ENCODE results near the gene TRANK1. TPM values are rescaled to one million over a fixed set of nuclear protein-coding genes. Genes with fewer than 3 reads are reported as not detected.

Gene TRANK1
- polyA plus RNA-seq, 2 donors, result 1.6 to 2.0 TPM

DNA sequence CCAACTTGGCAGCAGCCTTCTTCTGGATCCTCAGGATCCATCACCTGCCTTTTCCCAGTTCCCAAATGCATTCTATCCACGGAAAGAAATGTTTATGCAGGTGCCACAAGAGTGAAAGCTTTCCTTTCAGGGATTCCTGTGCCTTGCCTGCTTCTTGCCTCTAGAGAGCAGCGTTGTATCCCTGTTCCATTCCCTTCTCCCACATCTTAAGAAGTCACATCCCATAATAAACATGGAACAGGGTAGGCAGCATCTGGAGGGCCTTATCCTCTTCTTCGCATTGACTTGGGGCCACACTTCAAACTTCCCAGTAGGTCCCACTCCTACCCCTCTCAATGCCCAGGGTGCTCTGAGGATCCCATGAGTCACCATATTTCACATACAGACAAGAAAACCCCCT is 107.8 kb downstream of the TRANK1 start:
- Histone ChIP-seq H3K36me3 (ENCODE audit: control insufficient read depth in 2 of 2, insufficient read depth in 2 of 2, low read length in 1 of 2) (peaks cover 5 to 8% of the 10 kb centered on the region in 2 donors), H3K4me3 (ENCODE audit: low read depth in 1 of 2, low read length in 2 of 2) (no peak overlapping the region), H3K9me3 (ENCODE audit: control insufficient read depth in 2 of 2, insufficient read depth in 1 of 2, low read depth in 1 of 2, low read length in 1 of 2) (no peaks in the 10 kb centered on the region), H3K27me3 (ENCODE audit: control insufficient read depth in 1 of 2, insufficient read depth in 2 of 2, low read length in 2 of 2) (no peaks in the 10 kb centered on the region), H3K27ac (ENCODE audit: low read depth in 2 of 2, low read length in 1 of 2) (no peak overlapping the region), H3K4me1 (ENCODE audit: control insufficient read depth in 2 of 2, insufficient read depth in 2 of 2, low read length in 1 of 2) (no peaks in the 10 kb centered on the region)
- 74 to 75% methylated on average over 3 of the region's 3 CpGs for WGBS, 2 donors

DNA sequence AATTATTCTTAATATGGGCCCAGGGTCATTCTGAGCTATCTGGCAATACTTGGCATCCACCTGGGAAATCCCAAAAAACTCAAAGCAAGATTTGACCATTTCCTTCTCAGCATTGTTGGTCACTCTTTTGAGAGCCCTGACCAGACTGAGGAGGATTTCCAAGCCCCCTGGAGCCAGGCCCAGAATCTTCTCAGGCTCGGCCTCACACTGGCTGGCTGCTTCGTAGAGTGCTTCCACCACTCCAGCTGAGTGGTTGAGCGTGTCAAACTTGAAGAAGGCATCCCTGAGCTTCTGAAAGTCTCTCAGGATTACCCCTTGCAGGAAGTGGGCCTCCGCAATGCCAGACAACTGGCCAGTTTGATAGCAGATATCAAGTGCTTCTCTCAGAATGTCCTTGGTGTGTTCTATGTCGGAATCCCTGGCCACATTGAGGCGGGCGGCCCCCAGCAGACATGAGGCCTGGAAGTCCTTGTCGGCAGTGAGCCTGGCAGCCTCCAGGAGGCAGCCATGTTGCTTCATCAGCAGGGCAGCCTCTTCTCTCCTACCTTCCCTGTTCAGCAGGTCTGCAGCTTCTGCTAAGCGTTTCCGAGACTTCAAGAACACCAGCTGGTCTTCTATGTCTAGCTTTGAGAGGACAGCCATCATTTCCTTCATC is 111.6 kb downstream of the TRANK1 start:
- Histone ChIP-seq H3K27ac (ENCODE audit: low read depth in 2 of 2, low read length in 1 of 2) (no peak overlapping the region), H3K4me1 (ENCODE audit: control insufficient read depth in 2 of 2, insufficient read depth in 2 of 2, low read length in 1 of 2) (no peaks in the 10 kb centered on the region), H3K9me3 (ENCODE audit: control insufficient read depth in 2 of 2, insufficient read depth in 1 of 2, low read depth in 1 of 2, low read length in 1 of 2) (no peaks in the 10 kb centered on the region), H3K4me3 (ENCODE audit: low read depth in 1 of 2, low read length in 2 of 2) (no peak overlapping the region), H3K27me3 (ENCODE audit: control insufficient read depth in 1 of 2, insufficient read depth in 2 of 2, low read length in 2 of 2) (no peaks in the 10 kb centered on the region), H3K36me3 (ENCODE audit: control insufficient read depth in 2 of 2, insufficient read depth in 2 of 2, low read length in 1 of 2) (peaks cover 5 to 15% of the 10 kb centered on the region in 2 donors)
- WGBS, 2 donors, result 96% methylated on average over 10 of the region's 10 CpGs

DNA sequence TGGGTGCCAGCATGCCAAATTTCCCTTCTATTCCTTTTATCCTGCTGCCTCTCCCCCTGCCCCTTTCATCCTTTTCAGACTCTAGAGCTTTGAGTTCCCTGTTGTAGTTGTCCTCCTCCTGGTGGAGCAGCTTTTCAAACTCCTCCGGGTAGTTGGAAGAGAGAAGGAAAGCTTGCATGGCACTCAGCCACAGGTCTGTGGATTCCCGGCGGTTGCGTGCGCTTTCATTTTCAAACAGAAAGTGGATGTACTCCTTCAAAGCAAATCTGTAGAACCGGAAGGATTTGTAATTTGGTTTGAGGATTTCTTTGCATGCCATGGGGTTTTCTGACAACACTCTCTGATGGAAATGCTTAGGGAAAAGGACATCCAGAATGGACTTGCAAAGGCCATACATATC is 112.4 kb downstream of the TRANK1 start:
- no peak overlapping the region for H3K4me3 ChIP-seq (ENCODE audit: low read depth in 1 of 2, low read length in 2 of 2)
- peaks cover 5 to 17% of the 10 kb centered on the region in 2 donors for H3K36me3 ChIP-seq (ENCODE audit: control insufficient read depth in 2 of 2, insufficient read depth in 2 of 2, low read length in 1 of 2)
- H3K9me3 ChIP-seq (ENCODE audit: control insufficient read depth in 2 of 2, insufficient read depth in 1 of 2, low read depth in 1 of 2, low read length in 1 of 2), result no peaks in the 10 kb centered on the region
- no peak overlapping the region for H3K27ac ChIP-seq (ENCODE audit: low read depth in 2 of 2, low read length in 1 of 2)
- no peaks in the 10 kb centered on the region for H3K4me1 ChIP-seq (ENCODE audit: control insufficient read depth in 2 of 2, insufficient read depth in 2 of 2, low read length in 1 of 2)
- H3K27me3 ChIP-seq (ENCODE audit: control insufficient read depth in 1 of 2, insufficient read depth in 2 of 2, low read length in 2 of 2), result no peaks in the 10 kb centered on the region
- WGBS, 2 donors, result 82 to 93% methylated on average over 6 of the region's 6 CpGs

- no peaks in the 10 kb centered on the region for H3K9me3 ChIP-seq (ENCODE audit: control insufficient read depth in 2 of 2, insufficient read depth in 1 of 2, low read depth in 1 of 2, low read length in 1 of 2)
- H3K27me3 ChIP-seq (ENCODE audit: control insufficient read depth in 1 of 2, insufficient read depth in 2 of 2, low read length in 2 of 2), result no peaks in the 10 kb centered on the region
- H3K36me3 ChIP-seq (ENCODE audit: control insufficient read depth in 2 of 2, insufficient read depth in 2 of 2, low read length in 1 of 2), result peaks cover 8 to 13% of the 10 kb centered on the region in 2 donors
- WGBS, 2 donors, result 76 to 85% methylated on average over 5 of the region's 5 CpGs
- no peaks in the 10 kb centered on the region for H3K4me1 ChIP-seq (ENCODE audit: control insufficient read depth in 2 of 2, insufficient read depth in 2 of 2, low read length in 1 of 2)
- no peak overlapping the region for H3K27ac ChIP-seq (ENCODE audit: low read depth in 2 of 2, low read length in 1 of 2)
- H3K4me3 ChIP-seq (ENCODE audit: low read depth in 1 of 2, low read length in 2 of 2), result no peak overlapping the region
Measured at GRCh38 chr3:36827133-36827532, 117.7 kb downstream of the TRANK1 start.

GRCh38 chr3:36826240-36826639 is 118.6 kb downstream of the TRANK1 start:
- H3K4me1 ChIP-seq (ENCODE audit: control insufficient read depth in 2 of 2, insufficient read depth in 2 of 2, low read length in 1 of 2), result no peaks in the 10 kb centered on the region
- H3K4me3 ChIP-seq (ENCODE audit: low read depth in 1 of 2, low read length in 2 of 2), result no peak overlapping the region
- H3K9me3 ChIP-seq (ENCODE audit: control insufficient read depth in 2 of 2, insufficient read depth in 1 of 2, low read depth in 1 of 2, low read length in 1 of 2), result no peaks in the 10 kb centered on the region
- H3K27ac ChIP-seq (ENCODE audit: low read depth in 2 of 2, low read length in 1 of 2), result no peak overlapping the region
- H3K36me3 ChIP-seq (ENCODE audit: control insufficient read depth in 2 of 2, insufficient read depth in 2 of 2, low read length in 1 of 2), result peaks cover 8% of the 10 kb centered on the region in 2 donors
- H3K27me3 ChIP-seq (ENCODE audit: control insufficient read depth in 1 of 2, insufficient read depth in 2 of 2, low read length in 2 of 2), result no peaks in the 10 kb centered on the region
- WGBS, 2 donors, result 91 to 94% methylated on average over 6 of the region's 6 CpGs

DNA sequence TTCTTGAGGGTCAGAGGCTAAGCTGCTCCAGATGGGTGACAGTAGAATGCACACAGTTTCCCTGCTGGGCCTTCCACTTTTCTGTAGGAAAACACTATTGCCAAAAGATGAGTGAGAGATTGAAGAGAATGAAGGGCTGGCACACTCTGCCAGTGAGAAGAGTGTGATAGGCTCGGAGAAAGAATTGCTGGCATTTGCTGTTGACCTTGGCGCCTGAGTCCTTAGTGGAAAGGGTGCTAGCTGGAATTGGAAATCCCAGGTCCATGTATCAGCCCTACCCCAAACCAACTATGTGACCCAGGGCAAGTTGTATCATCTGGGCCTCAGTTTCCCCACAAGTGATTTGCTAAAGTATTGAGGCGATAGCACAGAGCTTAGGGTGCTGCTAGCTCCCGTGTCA is 120.4 kb downstream of the TRANK1 start:
- H3K9me3 ChIP-seq (ENCODE audit: control insufficient read depth in 2 of 2, insufficient read depth in 1 of 2, low read depth in 1 of 2, low read length in 1 of 2), result no peaks in the 10 kb centered on the region
- no peaks in the 10 kb centered on the region for H3K4me1 ChIP-seq (ENCODE audit: control insufficient read depth in 2 of 2, insufficient read depth in 2 of 2, low read length in 1 of 2)
- no peak overlapping the region for H3K4me3 ChIP-seq (ENCODE audit: low read depth in 1 of 2, low read length in 2 of 2)
- peaks cover 5 to 8% of the 10 kb centered on the region in 2 donors for H3K36me3 ChIP-seq (ENCODE audit: control insufficient read depth in 2 of 2, insufficient read depth in 2 of 2, low read length in 1 of 2)
- 94 to 98% methylated on average over 4 of the region's 4 CpGs for WGBS, 2 donors
- H3K27ac ChIP-seq (ENCODE audit: low read depth in 2 of 2, low read length in 1 of 2), result no peak overlapping the region
- no peaks in the 10 kb centered on the region for H3K27me3 ChIP-seq (ENCODE audit: control insufficient read depth in 1 of 2, insufficient read depth in 2 of 2, low read length in 2 of 2)

DNA sequence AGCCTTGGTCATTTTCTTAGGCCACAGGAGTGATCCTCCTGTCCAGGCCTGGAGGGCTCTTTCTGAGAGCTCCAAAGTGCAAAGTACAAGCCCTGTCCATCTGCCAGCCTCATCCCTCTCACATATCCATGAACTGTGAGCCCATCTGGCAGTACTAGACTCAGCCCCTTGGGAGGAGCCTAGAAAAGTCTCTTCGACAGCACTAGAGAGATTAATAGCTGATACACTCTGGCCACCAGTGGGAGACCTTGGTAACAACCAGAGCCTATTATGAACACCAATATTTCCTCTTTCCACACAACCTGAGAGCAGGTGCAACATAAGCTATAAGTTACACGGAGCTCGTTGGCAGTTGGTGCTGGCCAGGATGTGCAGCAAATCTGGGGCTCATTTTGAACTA is 121.0 kb downstream of the TRANK1 start:
- H3K4me1 ChIP-seq (ENCODE audit: control insufficient read depth in 2 of 2, insufficient read depth in 2 of 2, low read length in 1 of 2), result no peaks in the 10 kb centered on the region
- H3K27me3 ChIP-seq (ENCODE audit: control insufficient read depth in 1 of 2, insufficient read depth in 2 of 2, low read length in 2 of 2), result no peaks in the 10 kb centered on the region
- WGBS, 2 donors, result 89% methylated on average over 3 of the region's 3 CpGs
- no peak overlapping the region for H3K27ac ChIP-seq (ENCODE audit: low read depth in 2 of 2, low read length in 1 of 2)
- H3K9me3 ChIP-seq (ENCODE audit: control insufficient read depth in 2 of 2, insufficient read depth in 1 of 2, low read depth in 1 of 2, low read length in 1 of 2), result no peaks in the 10 kb centered on the region
- no peak overlapping the region for H3K4me3 ChIP-seq (ENCODE audit: low read depth in 1 of 2, low read length in 2 of 2)
- H3K36me3 ChIP-seq (ENCODE audit: control insufficient read depth in 2 of 2, insufficient read depth in 2 of 2, low read length in 1 of 2), result peaks cover 5 to 8% of the 10 kb centered on the region in 2 donors

- Histone ChIP-seq H3K4me3 (ENCODE audit: low read depth in 1 of 2, low read length in 2 of 2) (no peak overlapping the region), H3K9me3 (ENCODE audit: control insufficient read depth in 2 of 2, insufficient read depth in 1 of 2, low read depth in 1 of 2, low read length in 1 of 2) (no peaks in the 10 kb centered on the region), H3K36me3 (ENCODE audit: control insufficient read depth in 2 of 2, insufficient read depth in 2 of 2, low read length in 1 of 2) (no peaks in the 10 kb centered on the region), H3K27me3 (ENCODE audit: control insufficient read depth in 1 of 2, insufficient read depth in 2 of 2, low read length in 2 of 2) (no peaks in the 10 kb centered on the region), H3K27ac (ENCODE audit: low read depth in 2 of 2, low read length in 1 of 2) (no peak overlapping the region), H3K4me1 (ENCODE audit: control insufficient read depth in 2 of 2, insufficient read depth in 2 of 2, low read length in 1 of 2) (no peaks in the 10 kb centered on the region)
- WGBS, 2 donors, result 73 to 77% methylated on average over 3 of the region's 3 CpGs
Measured at GRCh38 chr3:36820083-36820482, 124.8 kb downstream of the TRANK1 start.

DNA sequence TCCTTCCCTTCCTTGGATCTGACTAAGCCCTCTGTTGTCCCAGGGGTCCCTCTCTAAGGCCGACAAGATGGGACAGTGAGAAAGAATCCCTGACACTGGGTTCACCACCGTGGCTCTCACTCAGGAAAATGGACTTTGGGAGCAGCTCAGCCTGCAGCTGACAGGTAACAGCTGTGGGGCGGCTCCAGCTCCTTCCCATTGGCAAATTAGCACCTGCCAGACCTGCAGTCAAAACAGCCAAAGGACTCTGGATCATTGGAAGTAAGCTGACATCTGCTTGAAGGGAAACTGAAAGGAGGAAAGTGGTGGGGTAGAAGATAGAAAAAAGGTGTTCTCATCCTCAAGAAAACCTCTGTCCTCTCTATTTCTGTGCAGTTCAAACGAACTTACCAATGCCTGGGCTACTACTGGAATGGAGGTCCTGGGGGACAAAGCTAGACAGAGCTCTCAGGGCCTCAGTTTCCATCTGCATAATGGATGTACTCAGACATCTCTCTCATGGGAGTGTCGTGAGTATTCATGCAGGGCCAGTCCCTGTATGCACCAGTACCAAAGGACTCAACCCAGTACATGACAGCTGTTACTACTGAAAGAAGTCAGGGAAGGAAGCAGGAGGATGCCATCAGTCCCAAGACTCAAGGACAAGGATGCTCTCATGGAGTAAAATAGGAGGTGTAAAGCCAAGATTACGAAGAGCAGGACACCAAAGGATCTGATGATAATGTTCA is 126.9 kb downstream of the TRANK1 start:
- Histone ChIP-seq H3K4me3 (ENCODE audit: low read depth in 1 of 2, low read length in 2 of 2) (no peak overlapping the region), H3K9me3 (ENCODE audit: control insufficient read depth in 2 of 2, insufficient read depth in 1 of 2, low read depth in 1 of 2, low read length in 1 of 2) (no peaks in the 10 kb centered on the region), H3K4me1 (ENCODE audit: control insufficient read depth in 2 of 2, insufficient read depth in 2 of 2, low read length in 1 of 2) (peaks cover 3% of the 10 kb centered on the region in 2 donors), H3K36me3 (ENCODE audit: control insufficient read depth in 2 of 2, insufficient read depth in 2 of 2, low read length in 1 of 2) (no peaks in the 10 kb centered on the region), H3K27ac (ENCODE audit: low read depth in 2 of 2, low read length in 1 of 2) (no peak overlapping the region), H3K27me3 (ENCODE audit: control insufficient read depth in 1 of 2, insufficient read depth in 2 of 2, low read length in 2 of 2) (no peaks in the 10 kb centered on the region)
- 73 to 74% methylated on average over 6 of the region's 6 CpGs for WGBS, 2 donors

GRCh38 chr3:36815375-36815774 is 129.5 kb downstream of the TRANK1 start:
- Histone ChIP-seq H3K4me1 (ENCODE audit: control insufficient read depth in 2 of 2, insufficient read depth in 2 of 2, low read length in 1 of 2) (peaks cover 3% of the 10 kb centered on the region in 2 donors), H3K36me3 (ENCODE audit: control insufficient read depth in 2 of 2, insufficient read depth in 2 of 2, low read length in 1 of 2) (no peaks in the 10 kb centered on the region), H3K27ac (ENCODE audit: low read depth in 2 of 2, low read length in 1 of 2) (no peak overlapping the region), H3K27me3 (ENCODE audit: control insufficient read depth in 1 of 2, insufficient read depth in 2 of 2, low read length in 2 of 2) (no peaks in the 10 kb centered on the region), H3K4me3 (ENCODE audit: low read depth in 1 of 2, low read length in 2 of 2) (no peak overlapping the region), H3K9me3 (ENCODE audit: control insufficient read depth in 2 of 2, insufficient read depth in 1 of 2, low read depth in 1 of 2, low read length in 1 of 2) (no peaks in the 10 kb centered on the region)
- WGBS, 2 donors, result 88 to 93% methylated on average over 9 of the region's 9 CpGs

Data from esophagus (tissue), 2 donors.